HEK293 (cell line): ENCODE data around the gene TSSK6.
A peak's percentile ranks its signal among the peaks of the same experiment; 100 is the strongest.

ENCODE experiments used
- CTCF ChIA-PET: fragments of 350-600 bp; formaldehyde crosslinking; extraction: SDS; loops from one replicate; lab custom pipeline; 2021; ENCODE audit warnings: antibody characterized with exemption; lab: Yijun Ruan, JAX
- POLR2A ChIA-PET: fragments of 300-600 bp; formaldehyde crosslinking; extraction: SDS; loops from one replicate; lab custom pipeline; 2020; ENCODE audit warnings: antibody characterized with exemption, inconsistent platforms; lab: Yijun Ruan, JAX
- H3K27ac ChIP-seq: fragments of 200-500 bp; sonication (Bioruptor generic); 2 replicates; pipeline ENCODE4 v1.5.1; 2014; ENCODE audit warnings: low read depth, low read length, control low read depth, inconsistent platforms; ENCODE audit errors: extremely low read depth
- H3K36me3 ChIP-seq, 2 experiments: fragments of 200-500 bp in 1 of 2; sonication (Bioruptor generic) in 1 of 2; 1 replicate in 1 of 2; 2 replicates in 1 of 2; pipeline ENCODE4 v1.5.1; 2014 to 2017; ENCODE audit warnings: inconsistent platforms in 2 of 2, low read length in 2 of 2; ENCODE audit not compliant: control insufficient read depth in 2 of 2, insufficient read depth in 1 of 2
- H3K4me1 ChIP-seq: fragments of 200-500 bp; sonication (Bioruptor generic); 2 replicates; pipeline ENCODE4 v1.5.1; 2014; ENCODE audit warnings: mild to moderate bottlenecking, low read length, inconsistent platforms; ENCODE audit not compliant: control insufficient read depth, insufficient read depth
- H3K4me3 ChIP-seq: 2 replicates; pipeline ENCODE4 v1.5.1; 2011; ENCODE audit warnings: low read depth, mild to moderate bottlenecking, control low read depth, low read length, moderate library complexity
- H3K9me3 ChIP-seq: fragments of 200-500 bp; sonication (Bioruptor generic); 2 replicates; pipeline ENCODE4 v1.5.1; 2014; ENCODE audit warnings: low read depth, low read length, inconsistent platforms; ENCODE audit not compliant: control insufficient read depth, insufficient read depth
- BCL6B ChIP-seq: fragments of 450-650 bp; formaldehyde crosslinking; IDR thresholded peaks from 2 replicates; pipeline ENCODE4 v1.5.1; 2017; ENCODE audit warnings: missing biosample characterization, missing genetic modification characterization
- HOXC10 ChIP-seq: sonication (generic); formaldehyde crosslinking; IDR thresholded peaks from 2 replicates; pipeline ENCODE4 v1.8.1; 2023; ENCODE audit warnings: mild to moderate bottlenecking, missing genetic modification reagents
- PATZ1 ChIP-seq: fragments of 450-650 bp; formaldehyde crosslinking; IDR thresholded peaks from 2 replicates; pipeline ENCODE4 v1.5.1; 2016; ENCODE audit warnings: missing biosample characterization, missing genetic modification characterization
- WT1 ChIP-seq: fragments of 450-650 bp; formaldehyde crosslinking; IDR thresholded peaks from 2 replicates; pipeline ENCODE4 v1.5.1; 2016; ENCODE audit warnings: missing biosample characterization, missing genetic modification characterization
- ZFHX2 ChIP-seq: fragments of 450-650 bp; formaldehyde crosslinking; conservative IDR thresholded peaks from 2 replicates; pipeline ENCODE4 v1.5.1; 2016; ENCODE audit warnings: missing biosample characterization, missing genetic modification characterization
- ZIC2 ChIP-seq: fragments of 450-650 bp; formaldehyde crosslinking; IDR thresholded peaks from 2 replicates; pipeline ENCODE4 v1.5.1; 2016; ENCODE audit warnings: missing biosample characterization, missing genetic modification characterization
- ZNF133 ChIP-seq: fragments of 450-650 bp; formaldehyde crosslinking; IDR thresholded peaks from 2 replicates; pipeline ENCODE4 v1.5.1; 2016; ENCODE audit warnings: missing biosample characterization, missing genetic modification characterization
- ZNF169 ChIP-seq: fragments of 450-650 bp; formaldehyde crosslinking; IDR thresholded peaks from 2 replicates; pipeline ENCODE4 v1.5.1; 2016; ENCODE audit warnings: missing biosample characterization, missing genetic modification characterization
- ZNF18 ChIP-seq: fragments of 450-650 bp; formaldehyde crosslinking; IDR thresholded peaks from 2 replicates; pipeline ENCODE4 v1.5.1; 2016; ENCODE audit warnings: missing biosample characterization, missing genetic modification characterization
- ZNF2 ChIP-seq: fragments of 450-650 bp; formaldehyde crosslinking; IDR thresholded peaks from 2 replicates; pipeline ENCODE4 v1.5.1; 2016; ENCODE audit warnings: missing biosample characterization, missing genetic modification characterization
- ZNF324 ChIP-seq: fragments of 450-650 bp; formaldehyde crosslinking; IDR thresholded peaks from 2 replicates; pipeline ENCODE4 v1.5.1; 2016; ENCODE audit warnings: missing biosample characterization, missing genetic modification characterization
- ZNF398 ChIP-seq: fragments of 450-650 bp; formaldehyde crosslinking; IDR thresholded peaks from 2 replicates; pipeline ENCODE4 v1.5.1; 2017; ENCODE audit warnings: missing biosample characterization, missing genetic modification characterization
- ZNF404 ChIP-seq: fragments of 450-650 bp; formaldehyde crosslinking; IDR thresholded peaks from 2 replicates; pipeline ENCODE4 v1.5.1; 2017; ENCODE audit warnings: missing biosample characterization, missing genetic modification characterization
- ZNF433 ChIP-seq: fragments of 450-650 bp; formaldehyde crosslinking; IDR thresholded peaks from 2 replicates; pipeline ENCODE4 v1.5.1; 2016; ENCODE audit warnings: missing biosample characterization, missing genetic modification characterization, low read depth
- ZNF488 ChIP-seq: fragments of 450-650 bp; formaldehyde crosslinking; IDR thresholded peaks from 2 replicates; pipeline ENCODE4 v1.5.1; 2016; ENCODE audit warnings: missing biosample characterization, missing genetic modification characterization
- ZNF501 ChIP-seq: fragments of 450-650 bp; formaldehyde crosslinking; IDR thresholded peaks from 2 replicates; pipeline ENCODE4 v1.5.1; 2016; ENCODE audit warnings: missing biosample characterization, missing genetic modification characterization
- ZNF560 ChIP-seq: fragments of 450-650 bp; formaldehyde crosslinking; IDR thresholded peaks from 2 replicates; pipeline ENCODE4 v1.5.1; 2017; ENCODE audit warnings: missing biosample characterization, missing genetic modification characterization, borderline replicate concordance
- ZNF624 ChIP-seq: fragments of 450-650 bp; formaldehyde crosslinking; IDR thresholded peaks from 2 replicates; pipeline ENCODE4 v1.5.1; 2017; ENCODE audit warnings: missing biosample characterization, missing genetic modification characterization
- ZNF658 ChIP-seq: fragments of 450-650 bp; formaldehyde crosslinking; IDR thresholded peaks from 2 replicates; pipeline ENCODE4; 2016; ENCODE audit warnings: missing biosample characterization, missing genetic modification characterization
- ZNF830 ChIP-seq: fragments of 450-650 bp; IDR thresholded peaks from 2 replicates; pipeline ENCODE4 v1.5.0; 2018; ENCODE audit warnings: missing biosample characterization, missing genetic modification characterization, low read depth, mild to moderate bottlenecking, moderate library complexity
- TF ChIP-seq, protein P1 (sequence below): fragments of 450-650 bp; formaldehyde crosslinking; IDR thresholded peaks from 2 replicates; pipeline ENCODE4 v1.5.1; 2016; ENCODE audit warnings: missing biosample characterization, missing genetic modification characterization
- TF ChIP-seq, protein P2 (sequence below): fragments of 450-650 bp; IDR thresholded peaks from 2 replicates; pipeline ENCODE4 v1.5.1; 2018; ENCODE audit warnings: missing biosample characterization, mild to moderate bottlenecking, missing genetic modification characterization

Gene TSSK6

GRCh38 chr19:19533841-19534240 lies 18.5 kb upstream of the TSSK6 start:
- H3K4me3 ChIP-seq: no peak overlapping the region
- ChIA-PET CTCF (interaction anchor here (7.3 kb wide), 1 partner anchor 20 kb away, joined by 75 read pairs; no protein-coding TSS in a partner anchor), POLR2A (no interaction called here)
- H3K27ac ChIP-seq: no peak overlapping the region
- H3K4me1 ChIP-seq: no peaks in the 10 kb centered on the region; the same call in 1 of the 2 replicates
- peaks cover 10 to 38% of the 10 kb centered on the region in 2 experiments; a peak in 1 of 3 replicates for H3K36me3 ChIP-seq
- H3K9me3 ChIP-seq: no peaks in the 10 kb centered on the region
- TF ChIP-seq PATZ1: no peak
- no peak for TF ChIP-seq HOXC10 (CRISPR knock-in tag)
- no peak for TF ChIP-seq ZNF488 (tag by site-specific recombination)
- TF ChIP-seq, protein P1, sequence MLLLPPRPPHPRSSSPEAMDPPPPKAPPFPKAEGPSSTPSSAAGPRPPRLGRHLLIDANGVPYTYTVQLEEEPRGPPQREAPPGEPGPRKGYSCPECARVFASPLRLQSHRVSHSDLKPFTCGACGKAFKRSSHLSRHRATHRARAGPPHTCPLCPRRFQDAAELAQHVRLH (tag by site-specific recombination): no peak
- no peak for TF ChIP-seq ZNF658 (tag by site-specific recombination)
- TF ChIP-seq ZNF404 (tag by site-specific recombination): no peak
- TF ChIP-seq ZNF433 (tag by site-specific recombination): no peak
- no peak for TF ChIP-seq ZNF624 (tag by site-specific recombination)
- no peak for TF ChIP-seq ZNF2 (tag by site-specific recombination)
- no peak for TF ChIP-seq ZNF830 (tag by site-specific recombination)
- TF ChIP-seq ZNF18: no peak
- TF ChIP-seq ZNF169 (tag by site-specific recombination): no peak
- TF ChIP-seq ZNF324 (tag by site-specific recombination): no peak
- TF ChIP-seq ZNF133: no peak
- no peak for TF ChIP-seq ZNF501 (tag by site-specific recombination)
- TF ChIP-seq ZNF560 (tag by site-specific recombination): no peak
- TF ChIP-seq BCL6B: no peak
- TF ChIP-seq, all 188 proteins: peak for 0

GRCh38 chr19:19532806-19533701 lies 17.7 kb upstream of the TSSK6 start:
- Histone ChIP-seq H3K4me3 (no peak overlapping the region), H3K4me1 (no peaks in the 10 kb centered on the region), H3K36me3 (peaks cover 10 to 45% of the 10 kb centered on the region in 2 experiments; a peak in 1 of 3 replicates), H3K27ac (no peak overlapping the region), H3K9me3 (no peaks in the 10 kb centered on the region)
- POLR2A ChIA-PET: interaction anchor here (0.8 to 1.6 kb wide), 5 partner anchors 17 to 112 kb away, joined by 3 to 7 read pairs (median 3); partner anchors contain the start of gene NDUFA13
- CTCF ChIA-PET: interaction anchor here (0.6 to 7.3 kb wide), 20 partner anchors 9 to 910 kb away, joined by 3 to 75 read pairs (median 4); partner anchors contain the start of genes GMIP and LPAR2
- TF ChIP-seq, protein P2, sequence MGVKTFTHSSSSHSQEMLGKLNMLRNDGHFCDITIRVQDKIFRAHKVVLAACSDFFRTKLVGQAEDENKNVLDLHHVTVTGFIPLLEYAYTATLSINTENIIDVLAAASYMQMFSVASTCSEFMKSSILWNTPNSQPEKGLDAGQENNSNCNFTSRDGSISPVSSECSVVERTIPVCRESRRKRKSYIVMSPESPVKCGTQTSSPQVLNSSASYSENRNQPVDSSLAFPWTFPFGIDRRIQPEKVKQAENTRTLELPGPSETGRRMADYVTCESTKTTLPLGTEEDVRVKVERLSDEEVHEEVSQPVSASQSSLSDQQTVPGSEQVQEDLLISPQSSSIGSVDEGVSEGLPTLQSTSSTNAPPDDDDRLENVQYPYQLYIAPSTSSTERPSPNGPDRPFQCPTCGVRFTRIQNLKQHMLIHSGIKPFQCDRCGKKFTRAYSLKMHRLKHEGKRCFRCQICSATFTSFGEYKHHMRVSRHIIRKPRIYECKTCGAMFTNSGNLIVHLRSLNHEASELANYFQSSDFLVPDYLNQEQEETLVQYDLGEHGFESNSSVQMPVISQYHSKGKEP (tag by site-specific recombination): no peak
- peak; percentile 56; the same call in 1 of the 2 replicates for TF ChIP-seq WT1
- peak; percentile 75 for TF ChIP-seq ZFHX2
- peak; percentile 69 for TF ChIP-seq ZNF398 (tag by site-specific recombination)
- no peak for TF ChIP-seq ZIC2
